ENCODE results near the gene CPNE1.

DNA sequence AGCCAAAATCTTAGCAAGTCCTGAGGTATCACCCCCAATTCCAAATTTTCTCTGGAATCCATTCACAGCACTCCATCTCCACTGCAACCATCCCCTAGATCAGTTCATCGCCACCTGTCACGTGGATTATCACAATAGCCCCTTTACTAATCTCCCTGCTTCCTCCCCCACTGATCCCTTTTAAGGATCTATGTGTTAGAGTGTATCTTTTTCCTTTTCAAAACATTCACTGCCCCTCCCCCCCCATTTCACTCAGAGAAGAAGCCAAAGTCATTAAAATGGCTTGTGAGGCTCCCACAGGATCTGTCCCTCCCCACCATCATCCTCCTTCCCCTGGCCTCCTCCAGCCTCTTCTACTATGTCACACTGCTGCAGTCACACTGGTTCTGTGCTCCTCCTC is 67.5 kb downstream of the CPNE1 start:
- TF ChIP-seq CTCF (conservative IDR thresholded peaks at IDR 0.05; ENCODE audit: low read depth, low read length) (no peak), EZH2phosphoT487 (IDR thresholded peaks at IDR 0.05; ENCODE audit: borderline replicate concordance, low read length) (no peak)
